ENCODE results near the gene FLAD1.

FLAD1 gene

DNA sequence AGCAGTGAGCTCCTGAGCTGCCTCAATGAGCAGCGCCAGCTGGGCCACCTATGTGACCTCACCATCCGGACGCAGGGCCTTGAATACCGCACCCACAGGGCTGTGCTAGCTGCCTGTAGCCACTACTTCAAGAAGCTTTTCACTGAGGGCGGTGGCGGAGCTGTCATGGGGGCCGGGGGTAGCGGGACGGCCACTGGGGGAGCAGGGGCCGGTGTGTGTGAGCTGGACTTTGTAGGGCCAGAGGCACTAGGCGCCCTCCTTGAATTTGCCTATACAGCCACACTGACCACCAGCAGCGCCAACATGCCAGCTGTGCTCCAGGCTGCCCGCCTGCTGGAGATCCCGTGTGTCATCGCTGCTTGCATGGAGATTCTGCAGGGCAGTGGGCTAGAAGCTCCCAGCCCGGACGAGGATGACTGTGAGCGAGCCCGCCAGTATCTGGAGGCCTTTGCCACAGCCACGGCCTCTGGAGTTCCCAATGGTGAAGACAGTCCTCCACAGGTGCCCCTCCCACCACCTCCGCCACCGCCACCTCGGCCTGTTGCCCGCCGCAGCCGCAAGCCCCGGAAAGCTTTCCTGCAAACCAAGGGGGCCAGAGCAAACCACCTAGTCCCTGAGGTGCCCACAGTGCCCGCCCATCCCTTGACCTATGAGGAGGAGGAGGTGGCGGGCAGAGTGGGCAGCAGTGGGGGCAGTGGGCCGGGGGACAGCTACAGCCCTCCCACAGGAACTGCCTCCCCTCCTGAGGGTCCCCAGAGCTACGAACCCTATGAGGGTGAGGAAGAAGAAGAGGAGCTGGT, 31.8 kb downstream of the FLAD1 start:
- in situ Hi-C loops (cut with MboI; ENCODE audit: low sequenced_read_pairs), result no loop called here

GRCh38 chr1:155015527-155016230, 32.5 kb downstream of the FLAD1 start:
- in situ Hi-C loops (cut with MboI; ENCODE audit: low sequenced_read_pairs), result no loop called here

- in situ Hi-C loops (cut with MboI; ENCODE audit: low sequenced_read_pairs), result no loop called here
Measured at GRCh38 chr1:155016231-155016831, 33.2 kb downstream of the FLAD1 start.

- in situ Hi-C loops (cut with MboI; ENCODE audit: low sequenced_read_pairs), result no loop called here
Measured at GRCh38 chr1:155017041-155017945, 34.1 kb downstream of the FLAD1 start.

GRCh38 chr1:155017946-155018316, 34.8 kb downstream of the FLAD1 start:
- in situ Hi-C loops (cut with MboI; ENCODE audit: low sequenced_read_pairs), result no loop called here

DNA sequence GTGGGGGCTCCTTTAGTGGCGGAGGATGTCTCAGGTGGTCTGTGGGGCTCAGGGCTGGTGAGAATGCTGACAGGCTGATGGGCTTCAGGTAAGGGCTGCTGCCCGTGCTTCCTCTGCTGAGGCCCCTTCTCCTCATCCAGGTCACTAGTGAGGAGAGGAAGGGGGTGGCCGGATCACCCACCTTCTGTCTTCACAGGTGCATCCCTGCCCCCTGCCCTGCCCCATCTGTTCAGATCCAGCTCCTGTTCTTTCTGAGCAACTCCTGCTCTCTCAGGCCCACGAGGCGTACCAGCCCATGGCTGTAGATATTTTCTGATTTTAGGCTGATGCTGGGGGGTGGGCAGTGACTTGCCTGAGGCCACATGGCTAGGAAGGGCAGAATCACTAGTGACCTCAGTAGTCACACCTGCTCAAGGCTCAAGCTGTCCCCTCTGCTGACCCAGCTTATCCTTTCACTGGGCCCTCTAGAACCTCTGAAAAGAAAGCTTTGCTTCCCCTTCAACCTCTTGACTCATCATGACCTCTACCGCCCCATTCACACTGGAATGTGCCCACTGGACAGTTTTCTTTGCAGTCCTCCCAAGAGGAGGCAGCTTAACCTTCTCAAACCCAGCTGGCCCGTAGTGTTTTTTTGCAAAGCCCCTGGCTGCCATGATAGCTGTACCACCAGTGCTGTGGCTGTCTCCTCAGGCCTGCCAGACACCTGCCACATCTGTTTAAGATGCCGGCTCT, 35.6 kb downstream of the FLAD1 start:
- in situ Hi-C loops (cut with MboI; ENCODE audit: low sequenced_read_pairs), result no loop called here

DNA sequence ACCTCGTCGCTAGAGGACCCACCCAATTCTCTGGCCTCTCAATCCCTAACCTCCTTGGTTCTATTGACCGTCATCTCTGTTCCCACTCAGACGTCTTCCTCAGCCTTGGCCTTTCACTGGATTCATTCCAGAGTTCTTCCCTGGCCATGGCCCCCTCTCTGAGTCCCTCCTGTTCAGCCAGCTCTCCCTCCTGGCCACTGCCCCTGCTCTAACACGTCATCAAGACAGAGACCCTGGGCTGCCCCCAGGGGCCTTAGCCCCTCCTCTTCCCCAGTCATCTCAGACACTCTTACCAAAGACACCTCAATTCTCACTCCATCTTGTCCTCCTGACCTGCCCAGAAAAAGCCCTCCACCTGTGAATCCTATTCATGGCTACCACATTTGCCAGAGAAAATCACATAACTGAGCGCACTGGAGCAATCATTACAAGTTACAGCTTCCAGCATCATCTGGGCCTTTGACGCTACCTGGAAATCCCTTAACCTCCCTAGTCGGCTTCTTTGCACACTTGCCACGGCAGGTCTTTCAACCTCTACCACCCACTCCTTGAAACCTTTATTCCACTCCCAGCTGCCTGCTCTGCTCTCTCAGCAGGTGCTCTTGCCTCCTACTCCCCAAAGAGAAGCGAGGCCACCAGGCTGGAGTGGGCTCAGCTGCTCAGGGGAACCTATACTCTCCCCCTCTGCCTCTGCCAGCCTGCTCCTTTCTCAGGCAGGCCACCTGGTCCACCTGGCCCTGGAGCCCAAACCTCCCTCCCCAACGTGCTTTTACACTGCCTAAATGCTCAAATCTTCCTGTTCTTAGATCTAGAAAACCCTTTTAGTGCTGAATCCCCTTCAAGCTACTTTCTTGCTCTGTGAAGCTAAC, 36.5 kb downstream of the FLAD1 start:
- in situ Hi-C loops (cut with MboI; ENCODE audit: low sequenced_read_pairs), result no loop called here

- in situ Hi-C loops (cut with MboI; ENCODE audit: low sequenced_read_pairs), result no loop called here
Measured at GRCh38 chr1:155022136-155022926, 39.2 kb downstream of the FLAD1 start.

- in situ Hi-C loops (cut with MboI; ENCODE audit: low sequenced_read_pairs), result no loop called here
Measured at GRCh38 chr1:155022927-155023236, 39.7 kb downstream of the FLAD1 start.

DNA sequence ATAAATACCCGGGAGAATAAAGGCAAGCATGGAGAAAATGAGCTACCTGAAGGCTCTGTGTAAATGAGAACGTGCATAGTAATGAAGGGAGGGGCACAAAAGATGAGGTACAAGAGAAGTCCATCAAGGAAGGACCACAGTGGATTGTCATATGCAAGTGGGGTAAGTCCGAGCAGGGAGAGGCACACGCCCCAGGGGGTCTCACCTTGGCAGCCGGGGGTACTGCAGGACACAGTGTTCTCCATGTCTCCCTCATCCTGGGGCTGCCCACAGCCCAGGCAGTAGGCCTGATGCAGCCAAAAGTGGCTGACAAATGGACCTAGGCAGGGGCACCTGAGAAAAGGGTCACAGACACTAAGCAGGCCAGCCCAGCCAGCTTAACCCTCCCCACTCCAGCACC, 40.5 kb downstream of the FLAD1 start:
- in situ Hi-C loops (cut with MboI; ENCODE audit: low sequenced_read_pairs), result no loop called here

- in situ Hi-C loops (cut with MboI; ENCODE audit: low sequenced_read_pairs), result no loop called here
Measured at GRCh38 chr1:155024315-155024714, 41.2 kb downstream of the FLAD1 start.

- in situ Hi-C loops (cut with MboI; ENCODE audit: low sequenced_read_pairs), result no loop called here
Measured at GRCh38 chr1:155026154-155026553, 43.0 kb downstream of the FLAD1 start.

- in situ Hi-C loops (cut with MboI; ENCODE audit: low sequenced_read_pairs), result no loop called here
Measured at GRCh38 chr1:155026588-155026987, 43.4 kb downstream of the FLAD1 start.

DNA sequence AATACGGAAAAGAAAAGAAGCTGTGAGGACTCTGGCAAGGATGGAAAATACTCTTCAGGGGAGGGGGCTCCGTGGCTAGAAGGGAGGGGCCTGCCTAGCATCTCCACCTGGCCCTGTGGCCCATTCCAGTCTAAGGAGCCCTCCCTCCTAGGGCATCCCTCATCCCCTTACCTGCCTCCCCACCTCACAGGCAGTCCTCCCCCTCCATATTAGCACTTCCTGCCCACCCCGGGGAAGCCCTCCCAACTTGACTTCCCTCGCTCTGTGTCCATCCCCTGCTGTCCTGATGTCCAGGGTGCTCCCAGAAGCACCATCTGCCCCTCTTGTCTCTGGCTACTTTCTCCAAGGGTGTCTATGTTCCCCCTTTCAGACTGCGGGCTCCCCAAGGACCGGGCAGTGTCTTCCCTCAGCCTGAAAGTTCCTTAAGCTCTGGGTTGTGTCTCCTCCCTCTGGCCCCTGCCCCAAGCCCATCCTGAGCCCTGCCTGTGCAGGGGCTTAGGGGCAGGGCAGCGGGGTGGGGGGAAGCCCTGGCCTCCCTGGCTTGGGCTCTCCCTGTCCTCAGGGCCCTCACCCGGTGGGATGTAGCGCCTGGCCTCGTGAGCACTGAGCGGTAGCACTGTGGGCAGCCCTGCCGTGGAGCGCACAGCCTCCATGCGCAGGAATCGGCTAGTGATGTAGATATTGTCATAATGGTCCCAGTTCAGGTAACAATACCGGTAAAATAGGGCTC, 46.5 kb downstream of the FLAD1 start:
- in situ Hi-C loops (cut with MboI; ENCODE audit: low sequenced_read_pairs), result no loop called here

DNA sequence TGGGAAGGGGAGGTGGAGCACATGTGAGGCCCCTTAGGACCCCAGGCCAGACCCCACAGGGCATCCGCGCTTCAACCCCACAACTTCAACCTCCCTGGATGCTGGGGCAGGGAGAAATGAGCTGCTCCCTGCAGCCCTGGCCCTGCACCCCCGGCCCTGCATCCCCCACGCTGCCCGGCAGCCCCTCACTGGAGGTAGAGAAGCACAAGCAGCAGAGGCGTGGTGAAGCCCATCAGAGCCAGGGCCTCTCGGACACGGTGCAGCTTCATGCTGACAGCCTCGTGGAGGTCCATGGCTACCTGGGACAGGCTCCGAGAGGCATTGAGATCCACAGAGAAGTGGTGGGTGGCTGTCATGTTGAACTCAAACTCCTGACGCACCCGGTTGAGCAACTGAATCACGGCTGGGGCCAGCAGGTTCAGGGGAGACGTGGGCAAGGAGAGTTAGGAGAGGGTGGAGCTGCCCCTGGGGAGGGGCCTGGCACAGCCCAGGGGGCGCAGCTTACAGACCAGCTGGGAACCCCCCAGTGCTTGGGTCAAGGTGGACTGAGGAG, 47.2 kb downstream of the FLAD1 start:
- in situ Hi-C loops (cut with MboI; ENCODE audit: low sequenced_read_pairs), result no loop called here

DNA sequence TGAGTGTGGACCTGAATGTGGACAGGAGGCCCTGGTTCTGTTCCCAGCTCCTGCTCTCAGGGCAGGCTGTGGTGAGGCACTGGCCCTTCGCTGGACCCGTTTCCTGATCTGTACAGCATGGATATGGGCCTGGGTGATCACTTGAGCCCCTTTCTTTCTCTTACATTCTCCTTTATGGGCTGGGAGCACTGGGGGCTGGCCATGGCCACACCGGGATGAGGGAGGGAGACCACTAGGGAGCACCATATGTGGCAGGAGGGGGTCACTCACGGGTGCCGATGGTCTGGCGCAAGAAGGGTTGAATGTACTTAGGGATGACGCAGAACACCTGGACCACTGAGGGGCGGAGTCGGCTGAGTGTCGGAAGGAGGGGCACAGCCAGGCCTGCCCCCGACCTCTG, 47.8 kb downstream of the FLAD1 start:
- in situ Hi-C loops (cut with MboI; ENCODE audit: low sequenced_read_pairs), result no loop called here

GRCh38 chr1:155032886-155033285, 49.7 kb downstream of the FLAD1 start:
- in situ Hi-C loops (cut with MboI; ENCODE audit: low sequenced_read_pairs), result no loop called here

DNA sequence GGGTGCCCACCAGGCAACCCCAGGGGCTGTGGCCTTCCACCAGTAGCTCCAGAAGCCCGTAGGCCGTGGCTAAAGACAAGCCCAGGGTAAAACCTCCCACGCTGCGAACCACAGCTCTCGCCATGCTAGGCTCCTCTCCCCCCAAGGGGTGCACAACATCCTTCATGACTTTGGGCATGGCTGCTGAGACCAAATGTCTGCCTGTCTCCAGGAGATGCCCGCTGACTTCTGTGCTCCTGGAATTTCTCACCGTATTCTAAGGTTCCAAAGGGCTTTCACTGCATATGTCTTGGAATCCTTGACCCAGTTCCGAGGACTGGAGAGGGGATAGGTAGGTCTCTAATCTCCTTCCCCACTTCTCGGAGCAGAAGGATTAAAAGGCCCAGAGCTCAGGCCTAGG, 50.4 kb downstream of the FLAD1 start, which contains the start of the genes DCST1 and DCST2:
TSS of gene DCST1 (plus strand) at position 301 of the 400 bp plus-strand sequence. CDS start 213 bp downstream, outside the sequence.
TSS of gene DCST2 (minus strand) at position 258 of the 400 bp plus-strand sequence. CDS start at position 178, 80 bp downstream.
- in situ Hi-C loops (cut with MboI; ENCODE audit: low sequenced_read_pairs), result no loop called here

Measured in HL-60/S4 treated with retinoic acid at 250 ng/mL for 4 days and 3 days (cell line).